Stimulated activated CD4-positive, alpha-beta T cell treated with anti-CD3 and anti-CD28 coated beads, Interleukin-1b, Interleukin-23, amount 100 ng/mL, for 4 hours (primary cell): ENCODE data around the gene OPN1SW.

Source experiments
- DNase-seq, 2 donors: peaks; one replicate each; pipeline ENCODE4 v3.0.0-alpha.2; 2020; ENCODE audit warnings: low read depth in 2 of 2

Gene OPN1SW

DNA sequence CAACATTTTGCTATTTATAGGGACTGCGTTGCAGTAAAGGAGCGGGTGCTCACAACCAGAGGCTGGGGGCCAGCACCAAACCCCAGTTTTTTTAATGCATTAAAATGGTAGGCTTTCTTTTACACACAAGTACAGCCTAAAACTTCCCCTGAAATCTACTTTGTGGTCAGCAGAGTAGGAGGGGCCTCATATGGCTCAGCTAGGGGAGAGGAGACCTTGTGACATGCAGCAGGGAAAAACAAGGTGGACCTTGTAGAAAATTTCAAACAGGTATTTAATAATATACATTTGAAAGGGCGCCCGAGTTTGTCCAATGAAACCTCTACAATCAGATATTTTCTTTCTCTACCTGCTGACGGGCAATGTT is 17.6 kb upstream of the OPN1SW start:
- DNase-seq = no peak

DNA sequence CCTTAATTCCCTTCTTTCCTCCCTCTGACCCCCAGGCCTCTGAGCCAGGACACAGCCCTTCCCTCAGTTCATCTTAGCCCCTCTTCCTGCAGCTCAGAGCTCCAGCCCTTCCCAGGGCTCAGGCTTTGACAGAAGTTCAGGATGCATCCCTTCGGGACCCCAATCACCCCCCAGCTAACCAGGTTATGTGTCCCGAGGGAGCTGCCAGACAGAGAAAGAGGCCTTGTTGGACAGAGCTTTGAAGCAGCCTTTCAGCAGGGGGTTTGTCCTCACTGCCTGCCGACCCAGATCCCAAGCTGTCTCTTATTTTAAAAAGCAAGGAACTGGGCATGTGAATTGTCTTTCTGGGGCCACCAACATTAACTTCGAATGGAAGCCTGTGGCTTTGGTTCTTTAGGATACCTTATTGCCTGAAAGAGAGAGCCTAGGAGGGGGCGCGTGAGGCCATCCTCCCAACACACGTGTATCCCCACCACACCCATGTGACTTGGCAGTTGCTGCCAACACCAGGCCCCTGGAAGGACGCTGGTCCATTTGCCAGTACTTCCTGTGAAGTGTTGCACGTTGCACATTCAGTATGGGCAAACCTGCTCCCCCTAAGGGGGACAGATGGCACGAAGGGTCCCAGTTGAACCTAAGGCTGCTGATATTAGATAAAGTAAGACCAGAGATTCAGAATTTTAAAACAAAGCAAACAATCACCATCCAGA is 17.0 kb upstream of the OPN1SW start:
- no peak for DNase-seq

DNA sequence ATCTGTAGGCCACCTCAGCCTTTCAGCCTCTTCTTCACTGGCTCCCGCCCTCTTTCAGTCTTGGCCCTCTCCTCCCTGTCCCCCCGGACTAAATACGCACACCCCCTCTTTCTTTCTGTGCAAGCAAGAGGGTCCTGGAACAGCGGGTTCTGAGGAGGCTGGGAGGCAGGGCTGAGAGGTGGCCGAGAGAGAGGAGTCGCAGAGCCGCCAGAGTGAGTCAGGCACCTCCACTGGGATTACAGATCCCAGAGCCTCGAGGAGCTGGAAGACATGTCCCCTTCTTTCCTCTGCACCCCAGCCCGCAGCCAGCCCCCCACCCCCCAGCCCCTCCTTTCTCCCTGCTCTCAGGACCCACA is 16.4 kb upstream of the OPN1SW start:
- DNase-seq = no peak

DNA sequence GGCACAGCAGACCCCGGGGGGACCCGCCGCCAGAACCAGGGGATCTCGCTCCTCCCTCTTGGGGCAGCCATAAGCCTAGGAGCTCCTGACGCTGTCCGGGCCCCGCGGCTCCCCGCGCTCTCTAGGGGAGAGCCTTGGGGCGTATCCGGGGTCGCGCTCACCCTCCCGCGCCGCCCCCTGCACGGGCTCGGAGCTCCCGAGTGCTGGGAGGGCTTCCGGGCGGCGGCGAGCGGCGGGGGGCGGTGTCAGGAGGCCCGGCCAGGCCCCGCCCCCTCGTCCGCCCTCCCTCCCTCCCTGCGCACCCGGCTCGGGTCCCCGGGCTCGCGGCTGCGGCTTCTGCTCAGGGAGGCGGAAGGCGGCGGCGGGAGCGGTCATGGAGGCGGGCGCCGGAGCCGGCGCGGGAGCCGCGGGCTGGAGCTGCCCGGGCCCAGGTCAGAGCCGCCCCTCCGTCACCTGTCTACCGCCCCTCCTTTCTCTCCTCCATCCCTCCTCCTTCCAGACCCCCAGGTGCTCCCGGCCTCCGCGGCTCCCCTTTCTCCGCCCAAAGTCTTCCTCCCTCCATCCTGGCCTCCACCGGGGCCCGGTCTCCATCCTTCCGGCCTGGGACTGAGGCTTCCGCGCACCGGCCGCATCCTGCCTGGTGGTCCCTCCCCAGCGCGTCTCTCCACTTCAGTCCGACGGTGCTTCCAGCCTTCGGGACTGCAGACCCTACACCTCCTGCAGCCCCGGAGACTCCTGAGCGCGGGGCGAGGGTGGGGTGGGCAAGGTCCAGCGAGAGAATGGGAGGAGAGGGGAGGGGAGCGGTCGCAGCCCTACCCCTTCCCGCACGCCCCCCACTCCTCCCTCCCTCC is 15.8 kb upstream of the OPN1SW start, which contains the start of gene CCDC136:
TSS of gene CCDC136 (plus strand) at position 848 of the 851 bp plus-strand sequence. CDS start 444 bp downstream, outside the sequence.
- peak; percentile 65 to 78 for DNase-seq

DNA sequence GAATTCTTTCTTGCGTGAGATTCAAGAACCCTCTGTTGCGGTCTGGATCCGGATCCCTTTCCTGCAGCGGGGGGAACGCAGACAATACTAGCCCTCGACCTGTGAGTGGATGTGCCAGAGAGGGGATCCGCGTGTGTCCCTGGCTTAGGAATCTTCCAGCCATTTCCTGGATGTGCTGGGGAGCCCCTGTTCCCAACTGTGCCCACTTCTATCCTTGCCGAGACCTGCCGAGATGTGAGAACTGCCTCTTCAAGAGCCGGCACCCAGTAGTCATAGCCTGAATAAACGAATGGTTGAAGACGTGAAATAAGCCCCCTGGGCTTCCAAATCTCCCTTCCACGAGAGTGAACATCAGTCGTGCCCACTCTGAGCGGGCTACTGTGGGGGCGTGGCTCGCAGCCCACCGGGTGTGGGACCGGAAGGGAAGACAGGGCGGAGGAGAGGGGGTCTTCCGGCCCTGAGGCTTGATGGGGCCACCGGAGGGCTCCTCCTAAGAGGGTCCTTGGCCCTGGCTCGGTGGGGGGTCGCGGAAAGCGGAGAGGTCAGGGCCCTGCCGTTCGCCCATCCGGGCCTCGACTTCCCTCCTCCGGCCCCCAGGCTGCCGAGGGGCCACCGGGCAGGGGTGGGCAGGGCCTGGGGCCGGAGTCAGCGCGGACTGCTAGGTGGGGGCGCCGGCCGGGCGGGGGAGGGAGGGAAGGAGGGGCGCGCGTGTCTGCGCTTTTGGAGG is 14.9 kb upstream of the OPN1SW start:
- DNase-seq = no peak

DNA sequence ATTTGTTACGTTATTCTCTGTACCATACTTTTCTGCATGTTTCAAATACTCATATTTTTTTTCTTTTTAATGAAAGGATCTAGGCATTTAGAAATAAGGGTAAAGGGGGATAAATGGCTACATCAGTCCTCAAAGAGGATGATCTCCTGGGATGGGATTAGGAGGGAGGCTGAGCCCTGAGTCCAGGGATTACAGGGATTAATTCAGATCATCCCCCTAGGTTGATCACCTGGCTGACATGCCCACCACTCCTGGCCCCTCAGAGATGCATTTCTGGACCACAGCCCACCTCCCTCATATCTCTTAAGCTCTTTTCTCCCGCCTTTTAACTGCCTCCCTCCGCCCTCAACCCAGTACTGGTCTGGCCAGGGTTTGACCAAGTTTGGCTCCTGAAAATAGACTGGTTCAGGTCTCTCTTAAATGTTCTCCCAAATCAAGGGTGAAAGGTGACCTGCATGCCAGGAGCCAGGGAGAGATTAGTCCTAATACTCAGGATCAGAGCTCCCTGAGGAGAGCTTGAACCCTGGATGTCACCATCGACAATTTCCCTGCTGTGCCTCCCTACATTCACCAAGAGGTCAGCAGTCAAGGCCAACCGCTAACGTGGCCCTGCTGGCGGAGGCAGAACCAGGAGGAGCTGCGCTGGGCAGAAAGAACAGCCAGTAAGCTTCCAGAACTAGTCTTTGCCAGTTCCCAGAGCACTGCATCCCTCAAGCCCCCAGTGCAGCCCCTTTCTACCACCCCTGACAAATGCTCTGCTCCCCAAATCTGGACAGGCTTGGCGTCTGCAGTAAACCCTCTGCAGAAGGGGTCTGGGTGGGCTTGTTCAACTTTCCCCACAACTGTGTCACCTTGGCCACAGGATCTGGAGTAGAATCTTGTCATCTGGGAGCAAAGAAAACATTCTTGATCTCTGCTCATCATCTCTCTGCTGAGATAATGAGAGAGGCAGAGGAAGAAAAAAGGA is 13.1 kb upstream of the OPN1SW start:
- DNase-seq = no peak

DNA sequence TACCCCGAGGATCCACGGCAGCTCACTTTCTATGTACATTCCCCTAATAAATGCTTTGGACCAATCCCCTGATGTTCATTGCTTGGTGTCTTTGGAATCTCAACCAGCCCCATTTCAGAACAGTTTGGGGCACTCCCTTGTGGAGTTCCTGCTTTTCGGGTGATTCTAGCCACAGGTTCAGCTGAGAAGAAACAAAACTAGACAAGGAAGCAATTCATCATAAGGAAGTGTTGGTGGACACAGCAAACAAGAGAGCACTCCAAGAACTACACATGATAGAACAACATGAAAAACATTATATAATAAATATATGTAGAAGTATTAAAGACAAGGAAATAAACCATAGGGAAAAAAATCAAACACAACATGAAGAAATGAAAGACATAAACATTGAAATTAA is 10.1 kb upstream of the OPN1SW start:
- DNase-seq = no peak

DNA sequence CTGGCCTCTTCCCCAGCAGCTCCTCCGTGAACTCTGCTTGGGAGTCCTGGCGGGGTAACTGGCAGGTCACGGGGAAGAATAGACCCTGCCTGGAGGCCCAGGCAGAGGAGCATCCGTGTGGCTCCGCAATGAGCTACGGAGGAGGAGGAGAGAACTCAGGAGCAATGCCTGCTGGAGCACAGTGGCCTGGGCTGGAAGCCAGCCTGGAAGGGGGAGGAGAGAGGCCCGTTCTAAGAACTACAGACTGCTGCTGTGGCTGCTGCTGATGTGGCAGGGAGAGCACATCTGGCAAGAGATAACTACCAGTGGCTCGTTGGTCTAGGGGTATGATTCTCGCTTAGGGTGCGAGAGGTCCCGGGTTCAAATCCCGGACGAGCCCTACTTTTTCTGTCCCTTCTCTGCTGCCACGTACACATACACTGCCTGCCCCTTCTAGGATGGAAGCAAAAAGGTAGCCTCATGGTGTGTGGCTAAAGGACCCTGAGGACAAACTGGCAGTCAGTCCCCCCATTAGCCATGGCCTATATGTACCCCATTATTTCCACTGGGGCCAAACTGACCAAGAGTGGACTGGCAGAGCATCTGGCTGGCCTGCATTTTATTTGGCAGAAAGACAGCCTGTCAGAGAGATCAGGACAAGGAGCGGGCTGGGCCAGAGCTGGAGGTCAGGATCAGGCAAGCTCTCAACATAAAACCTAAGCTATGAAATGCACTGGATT is 7.7 kb upstream of the OPN1SW start:
- no peak for DNase-seq

DNA sequence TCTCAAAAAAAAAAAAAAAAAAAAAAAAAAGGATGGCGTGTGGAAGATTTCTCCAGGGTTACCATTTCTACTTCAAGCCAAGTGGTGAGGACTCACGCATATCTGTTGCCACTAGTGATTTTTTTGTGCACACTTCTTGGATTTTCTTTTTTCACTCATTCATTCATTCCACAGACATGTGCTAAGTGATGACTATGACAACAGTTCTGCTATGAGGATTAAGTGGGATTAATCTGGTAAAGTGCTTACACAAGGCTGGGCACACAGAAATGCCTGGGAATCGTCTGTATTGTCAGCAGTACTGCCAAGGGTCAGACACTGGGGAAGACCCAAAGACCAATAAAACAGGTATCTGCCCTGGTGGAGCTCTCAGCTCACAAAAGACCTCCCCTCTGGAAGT is 6.3 kb upstream of the OPN1SW start:
- DNase-seq = no peak

DNA sequence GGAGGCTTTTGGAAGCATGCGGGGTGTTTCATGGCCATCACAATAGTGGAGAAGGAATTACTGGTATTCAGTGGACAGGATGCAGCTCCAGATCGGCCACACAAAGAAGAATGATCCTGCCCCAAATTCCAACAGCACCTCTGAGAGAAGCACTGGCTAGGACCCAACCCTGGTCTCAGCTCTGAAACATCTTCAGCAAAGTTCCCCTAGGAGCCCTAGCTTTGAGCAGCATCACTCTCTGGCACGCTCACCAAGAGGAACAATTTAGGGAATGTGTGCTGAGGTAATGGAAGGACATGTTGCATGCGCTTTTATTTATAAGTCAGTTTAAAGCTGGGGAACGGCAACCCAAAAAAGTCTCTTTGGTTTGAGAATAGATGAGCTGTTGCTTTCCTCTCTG is 5.5 kb upstream of the OPN1SW start:
- DNase-seq = no peak

DNA sequence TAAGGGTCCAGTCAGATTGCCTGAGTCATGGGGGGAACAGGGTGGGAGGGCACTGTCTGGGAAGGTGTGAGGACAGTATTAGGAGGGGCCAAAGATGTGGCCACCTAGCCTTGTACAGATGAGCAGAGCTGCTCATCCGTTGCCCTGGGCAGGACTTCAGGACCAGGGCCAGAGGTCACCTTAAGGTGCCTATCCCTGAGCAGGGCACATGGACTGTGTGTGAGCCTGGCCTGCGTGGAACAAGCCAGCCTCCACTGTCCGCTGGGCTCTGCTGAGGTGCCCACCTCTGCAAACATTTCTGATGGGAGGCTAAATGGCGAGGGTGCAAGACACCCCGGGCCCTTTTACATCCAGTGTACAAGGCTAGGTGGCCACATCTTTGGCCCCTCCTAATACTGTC is 3.4 kb upstream of the OPN1SW start:
- no peak for DNase-seq

DNA sequence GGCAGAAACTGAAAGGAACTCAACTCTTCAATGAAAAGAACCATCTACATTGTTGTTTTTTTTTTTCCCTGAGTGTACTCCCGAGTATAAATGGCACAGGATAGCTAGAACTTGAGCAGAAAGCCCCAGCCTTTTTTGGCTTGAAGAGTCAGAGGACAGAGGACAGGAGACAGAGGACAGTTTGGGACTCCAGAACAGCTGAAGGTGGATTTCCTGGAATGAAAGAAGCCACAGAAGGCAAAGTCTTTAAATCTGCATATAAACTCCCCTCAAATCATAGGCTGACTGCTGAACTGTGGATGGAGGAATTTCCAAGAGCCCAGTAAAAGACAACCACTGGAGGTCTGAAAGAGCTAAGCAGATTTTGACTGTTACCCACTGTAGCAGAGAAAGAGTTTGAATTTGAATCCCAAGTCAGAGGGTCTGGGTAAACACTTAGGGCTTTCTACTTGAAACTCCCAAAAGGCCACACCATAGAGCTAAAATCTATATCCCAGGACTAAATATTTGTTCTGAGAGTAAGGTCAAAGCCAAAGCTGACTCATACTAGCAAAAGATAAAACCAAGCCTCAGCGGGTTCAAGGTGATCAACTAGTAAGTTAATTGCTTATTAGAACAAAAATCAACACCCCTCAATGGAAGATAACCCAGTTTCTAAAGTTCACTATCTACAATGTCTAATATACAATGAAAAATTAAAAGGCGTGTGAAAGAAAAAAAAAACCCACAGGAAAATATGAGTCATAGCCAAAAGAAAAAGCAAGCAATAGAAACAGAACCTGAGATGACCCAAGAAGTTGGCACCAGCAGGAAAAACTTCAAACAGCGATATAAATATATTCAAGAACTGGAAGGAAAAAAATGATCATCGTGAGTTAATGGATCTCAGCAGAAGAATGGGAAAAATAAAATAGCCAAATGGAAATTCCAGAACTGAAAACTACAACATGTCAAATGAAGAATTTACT is 1.8 kb upstream of the OPN1SW start:
- DNase-seq = no peak

DNA sequence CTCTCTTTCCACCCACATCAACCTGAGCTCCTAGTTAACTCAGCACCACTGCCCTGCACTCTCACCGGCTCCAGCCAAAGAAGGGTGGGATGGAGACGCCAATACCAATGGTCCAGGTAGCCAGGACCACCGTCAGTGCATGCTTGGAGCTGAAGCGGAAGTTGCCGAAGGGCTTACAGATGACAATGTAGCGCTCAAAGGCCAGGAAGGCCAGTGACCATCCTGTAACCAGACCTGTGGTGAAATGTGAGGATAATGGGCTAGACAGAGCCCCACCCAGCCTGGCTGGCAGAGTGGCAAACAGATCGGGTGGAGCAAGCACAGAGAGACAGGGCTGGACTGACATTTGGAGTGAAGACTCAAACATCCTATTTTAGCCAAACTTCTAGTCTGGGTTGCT is 673 bp downstream of the OPN1SW start:
- DNase-seq = no peak

DNA sequence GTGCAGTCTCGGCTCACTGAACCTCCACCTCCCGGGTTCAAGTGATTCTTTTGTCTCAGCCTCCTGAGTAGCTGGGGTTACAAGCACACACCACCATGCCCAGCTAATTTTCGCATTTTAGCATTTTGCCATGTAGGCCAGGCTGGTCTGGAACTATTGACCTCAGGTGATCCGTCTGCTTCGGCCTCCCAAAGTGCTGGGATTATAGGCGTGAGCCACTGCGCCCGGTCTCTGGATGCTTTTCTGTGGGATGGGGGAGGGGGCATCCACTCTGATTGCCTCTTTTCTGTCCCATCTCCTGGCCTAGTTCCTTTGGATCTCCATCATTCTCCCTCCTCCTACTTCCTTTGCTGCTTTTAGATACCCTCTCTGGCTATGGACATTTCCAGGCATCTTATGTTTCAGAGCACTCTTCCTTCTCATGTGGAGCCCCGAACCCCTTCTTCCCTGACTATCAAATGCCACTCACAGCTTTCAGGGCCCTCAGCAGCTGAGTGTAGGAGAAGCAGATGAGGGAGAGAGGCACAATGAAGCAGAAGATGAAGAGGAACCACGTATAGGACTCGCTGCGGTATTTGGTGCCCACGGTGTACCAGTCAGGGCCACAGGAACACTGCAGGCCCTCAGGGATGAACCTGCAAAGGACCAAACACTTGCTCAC is 1.4 kb downstream of the OPN1SW start:
- DNase-seq = no peak

DNA sequence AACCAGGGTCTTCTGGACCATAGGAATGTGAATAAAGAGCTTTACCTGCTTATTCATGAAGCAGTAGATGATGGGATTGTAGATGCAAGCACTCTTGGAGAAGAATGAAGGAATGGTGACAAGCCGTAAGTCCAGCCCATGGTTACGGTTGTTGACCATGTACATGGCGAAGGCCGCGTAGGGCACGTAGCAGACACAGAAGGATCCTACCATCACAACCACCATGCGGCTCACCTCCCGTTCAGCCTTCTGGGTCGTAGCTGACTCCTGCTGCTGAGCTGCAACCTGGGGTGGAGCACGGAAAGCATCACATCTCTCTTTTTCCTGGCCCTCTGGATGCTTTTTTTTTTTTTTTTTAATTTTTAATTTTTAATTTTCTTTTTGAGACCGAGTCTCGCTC is 2.0 kb downstream of the OPN1SW start:
- DNase-seq = no peak

DNA sequence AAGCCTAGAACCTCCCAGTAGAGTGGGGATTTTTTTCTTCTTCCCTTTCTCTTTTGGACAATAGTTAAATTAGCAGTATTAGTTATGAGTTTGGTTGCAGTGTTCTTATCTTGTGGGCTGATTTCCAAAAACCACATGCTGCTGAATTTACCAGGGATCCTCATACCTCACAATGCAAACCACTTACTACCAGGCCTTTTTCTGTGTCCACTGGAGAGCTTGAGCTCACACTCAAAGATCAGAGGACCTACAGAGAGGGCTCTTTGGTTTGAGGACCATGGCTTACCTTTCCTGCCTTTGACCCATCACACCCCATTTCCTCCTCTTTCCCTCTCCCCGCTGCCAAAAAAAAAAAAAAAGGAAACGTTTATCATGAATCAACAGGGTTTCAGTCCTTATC is 5.4 kb downstream of the OPN1SW start:
- DNase-seq = no peak

DNA sequence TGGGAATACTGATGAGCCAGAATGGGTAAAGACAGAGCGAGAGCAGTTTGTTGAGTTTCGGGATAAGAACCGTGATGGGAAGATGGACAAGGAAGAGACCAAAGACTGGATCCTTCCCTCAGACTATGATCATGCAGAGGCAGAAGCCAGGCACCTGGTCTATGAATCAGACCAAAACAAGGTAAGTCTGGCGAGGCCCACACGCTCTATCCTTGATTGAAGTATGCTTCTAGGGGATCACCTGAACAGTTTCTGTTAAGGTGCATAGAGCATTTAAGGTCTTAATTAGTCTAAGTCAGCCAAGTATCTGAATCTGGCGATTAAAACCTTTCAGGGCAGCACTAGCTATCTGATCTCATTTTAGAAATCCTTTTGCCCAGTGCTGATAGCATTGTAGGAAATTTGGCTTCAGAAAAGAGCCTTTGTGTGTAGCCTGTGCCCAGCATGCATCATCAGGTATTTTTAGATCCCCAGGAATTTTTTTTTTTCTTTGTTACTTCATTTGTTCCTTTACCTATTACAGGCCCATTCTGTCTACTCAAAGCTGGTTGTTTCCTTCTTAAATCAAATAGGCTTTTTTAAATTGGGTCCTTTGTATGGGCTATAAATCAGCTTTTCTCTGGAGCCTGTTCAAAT is 8.0 kb downstream of the OPN1SW start:
- no peak for DNase-seq

DNA sequence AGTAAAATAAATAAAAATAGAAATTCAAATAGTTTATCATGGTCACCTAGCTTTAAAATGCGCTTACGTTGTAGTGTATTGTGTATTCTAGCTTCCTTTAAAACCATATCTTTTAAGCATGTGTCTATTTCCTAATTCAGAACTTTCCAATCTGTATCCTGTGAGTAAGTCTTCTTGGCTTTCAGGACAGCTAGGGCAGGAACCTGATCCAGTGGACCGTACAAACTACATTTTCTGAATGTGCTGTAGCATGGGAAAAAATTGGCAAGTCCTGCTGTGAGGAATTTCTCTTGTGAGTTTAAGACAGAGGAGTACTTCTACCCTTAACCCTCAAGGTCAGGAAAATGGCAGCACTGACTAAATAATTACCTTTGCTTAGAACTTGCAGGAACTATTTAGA is 12.1 kb downstream of the OPN1SW start:
- no peak for DNase-seq

DNA sequence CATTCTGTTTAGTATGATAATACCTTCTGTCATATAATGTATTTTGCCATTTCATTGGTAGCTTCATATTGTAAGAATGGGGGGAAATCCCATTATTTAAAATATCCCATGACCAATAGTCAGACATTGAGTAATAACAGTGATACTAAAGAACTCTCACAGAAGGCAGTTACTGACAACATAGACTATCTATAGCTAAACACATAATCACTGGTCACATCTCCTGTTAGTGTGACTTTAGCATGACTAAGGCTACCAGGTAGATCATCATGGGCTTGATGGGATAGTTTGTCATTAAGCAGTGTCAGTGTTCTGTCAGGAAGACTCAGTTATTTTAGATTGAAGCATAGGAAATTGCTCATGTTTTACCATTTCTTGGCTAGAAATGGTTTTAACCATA is 16.4 kb downstream of the OPN1SW start:
- DNase-seq = no peak
